Bladder microvascular endothelial cell (primary cell): ENCODE results near the gene MPP3. TPM values are rescaled to one million over a fixed set of nuclear protein-coding genes. Genes with fewer than 3 reads are reported as not detected.

Experiments
- total RNA-seq: library from RNA; depleted of rRNA; stranded (reverse); fragments of >200 nt; gene quantifications from 2 replicates; pipeline ENCODE4 v1.2.3, GENCODE V29; 2014

MPP3 gene
- 3.4 and 6.3 TPM in 2 replicates for total RNA-seq

GRCh38 chr17:43832976-43833829, at the start of gene MPP3:
Gene MPP3 (minus strand): TSS chr17:43833146. CDS start chr17:43831906, 1,240 bp downstream.

DNA sequence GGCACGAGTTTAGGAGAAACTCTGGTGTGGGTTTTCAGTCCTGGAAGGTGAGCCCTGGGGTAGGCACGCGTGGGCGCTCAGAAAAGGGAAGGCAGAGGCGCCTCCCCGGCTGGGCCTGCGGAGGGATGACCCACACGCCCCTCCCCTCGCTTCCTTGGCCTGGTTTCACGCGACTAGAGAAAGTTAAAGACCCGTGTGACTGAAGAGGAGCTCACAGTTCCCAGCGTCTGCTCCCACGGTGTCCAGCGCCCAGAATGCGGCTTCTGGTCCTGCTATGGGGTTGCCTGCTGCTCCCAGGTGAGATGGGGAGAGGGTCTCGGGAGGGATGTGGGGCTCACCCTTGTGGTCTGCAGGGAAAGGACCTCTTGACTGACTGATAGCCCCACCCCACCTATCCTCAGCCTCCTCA, 14.0 kb upstream of the MPP3 start, which contains the start of gene CD300LG:
Gene CD300LG (plus strand): TSS at position 214 of the 409 bp plus-strand sequence. CDS start 41 bp downstream, at position 255.

DNA sequence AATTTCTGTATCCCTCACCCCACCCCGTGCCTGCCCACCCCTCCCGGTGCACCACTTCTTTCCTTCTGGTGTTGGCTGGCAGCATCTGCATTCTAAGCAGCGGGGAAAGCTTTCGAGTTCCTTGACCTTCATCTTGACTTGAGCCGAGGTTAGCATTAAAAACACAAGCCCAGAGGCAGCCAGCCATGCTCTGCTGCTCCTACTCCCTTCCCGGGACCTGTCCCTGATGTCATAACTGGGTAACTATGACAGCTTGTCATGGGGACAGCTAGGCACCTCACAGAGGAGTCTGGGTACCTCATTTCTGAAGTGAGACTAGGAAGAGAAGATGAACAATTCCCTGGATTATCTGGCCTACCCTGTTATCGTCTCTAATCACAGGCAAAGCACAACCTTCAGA, 52.8 kb downstream of the MPP3 start, which contains the start of gene CFAP97D1:
Gene CFAP97D1 (plus strand): TSS at position 301 of the 400 bp plus-strand sequence. CDS start 28 bp downstream, at position 329.

GRCh38 chr17:43778337-43779144, 54.4 kb downstream of the MPP3 start, which contains the start of gene DUSP3:
Gene DUSP3 (minus strand): TSS chr17:43778977. CDS start chr17:43778924, 53 bp downstream.

GRCh38 chr17:43758497-43759174, 74.3 kb downstream of the MPP3 start, which contains the start of gene SOST:
Gene SOST (minus strand): TSS chr17:43758791. CDS start chr17:43758741, 50 bp downstream.

Other genes starting within 250 kb of the MPP3 start
- 10.7 and 23.4 TPM in 2 replicates for gene MEOX1, start 171.2 kb downstream of the MPP3 start, total RNA-seq
- gene SOST, start 74.4 kb downstream of the MPP3 start, total RNA-seq = not detected in 2 replicates
- gene DUSP3, start 54.2 kb downstream of the MPP3 start, total RNA-seq = 35.8 and 90.5 TPM in 2 replicates
- under 0.01 TPM in 1 of 2 replicates, not detected in the other for gene CFAP97D1, start 52.7 kb downstream of the MPP3 start, total RNA-seq
- gene CD300LG, start 14.0 kb upstream of the MPP3 start, total RNA-seq = under 0.01 TPM in 2 replicates
- 0.16 and 1.1 TPM in 2 replicates for gene MPP2, start 74.4 kb upstream of the MPP3 start, total RNA-seq
- not detected in 2 replicates for gene PPY, start 109.3 kb upstream of the MPP3 start, total RNA-seq
- gene PYY, start 120.8 kb upstream of the MPP3 start, total RNA-seq = not detected in 2 replicates
- gene NAGS, start 171.5 kb upstream of the MPP3 start, total RNA-seq = 2.0 and 5.3 TPM in 2 replicates
- 78.7 and 83.5 TPM in 2 replicates for gene TMEM101, start 181.8 kb upstream of the MPP3 start, total RNA-seq
- gene LSM12, start 233.5 kb upstream of the MPP3 start, total RNA-seq = 14.4 and 21.1 TPM in 2 replicates
- gene G6PC3, start 237.6 kb upstream of the MPP3 start, total RNA-seq = 13.1 and 29.1 TPM in 2 replicates